HG03520 (cell line): Measurements from ENCODE around the gene LTC4S.
"Not testable (repeated sequence)": the region's sequence is repeated elsewhere in the genome, so short reads cannot be mapped to it uniquely, and the experiment has no call there.

ENCODE experiments used
- ATAC-seq: cut with Tn5 transposase; IDR thresholded peaks from one replicate; pipeline ENCODE4 v1.9.1; 2021; ENCODE audit warnings: mild to moderate bottlenecking, moderate library complexity; ENCODE audit not compliant: unreplicated experiment

Gene LTC4S, protein sequence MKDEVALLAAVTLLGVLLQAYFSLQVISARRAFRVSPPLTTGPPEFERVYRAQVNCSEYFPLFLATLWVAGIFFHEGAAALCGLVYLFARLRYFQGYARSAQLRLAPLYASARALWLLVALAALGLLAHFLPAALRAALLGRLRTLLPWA

DNA sequence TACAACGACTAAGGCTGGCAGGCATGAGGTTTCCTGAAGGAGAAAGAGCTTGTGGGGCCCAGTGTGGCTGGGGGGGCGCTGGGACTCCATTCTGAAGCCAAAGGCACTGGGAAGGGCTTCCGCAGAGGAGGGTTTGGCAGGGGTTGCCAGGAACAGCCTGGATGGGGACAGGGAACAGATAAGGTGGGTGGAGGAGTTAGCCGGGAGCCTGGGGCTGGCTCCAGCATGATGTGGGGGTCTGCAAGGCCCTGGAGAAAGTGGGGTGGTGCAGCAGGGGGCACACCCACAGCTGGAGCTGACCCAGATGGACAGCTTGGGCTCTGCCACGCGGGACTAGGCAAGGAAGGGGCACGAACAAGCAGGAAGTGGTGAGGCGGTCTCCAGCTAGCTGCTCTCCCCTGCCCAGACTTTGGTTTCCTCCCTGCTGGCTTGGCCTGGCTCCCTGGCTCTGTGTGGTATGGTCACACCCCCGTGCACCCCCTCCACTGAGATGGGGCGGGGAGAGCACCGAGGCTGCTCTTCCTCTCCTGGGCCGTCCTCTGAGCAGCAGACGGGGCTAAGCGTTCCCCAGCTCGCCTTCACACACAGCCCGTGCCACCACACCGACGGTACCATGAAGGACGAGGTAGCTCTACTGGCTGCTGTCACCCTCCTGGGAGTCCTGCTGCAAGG lies at the start of gene LTC4S:
TSS of gene LTC4S (plus strand) at position 519 of the 672 bp plus-strand sequence. CDS start at position 614, 95 bp downstream.
- no peak for ATAC-seq

DNA sequence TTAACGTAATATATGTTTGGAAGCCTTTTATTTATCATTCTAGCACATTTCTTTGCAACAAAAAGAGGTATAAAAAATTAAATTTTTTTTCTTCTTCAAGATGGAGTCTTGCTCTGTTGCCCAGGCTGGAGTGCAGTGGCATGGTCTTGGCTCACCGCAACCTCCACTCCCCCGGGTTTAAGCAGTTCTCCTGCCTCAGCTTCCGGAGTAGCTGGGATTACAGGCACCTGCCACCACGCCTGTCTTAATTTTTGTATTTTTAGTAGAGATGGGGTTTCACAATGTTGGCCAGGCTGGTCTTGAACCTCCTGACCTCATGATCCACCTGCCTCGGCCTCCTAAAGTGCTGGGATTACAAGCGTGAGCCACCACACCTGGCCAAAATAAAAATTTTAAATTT lies 49.7 kb upstream of the LTC4S start:
- not testable (repeated sequence) for ATAC-seq

DNA sequence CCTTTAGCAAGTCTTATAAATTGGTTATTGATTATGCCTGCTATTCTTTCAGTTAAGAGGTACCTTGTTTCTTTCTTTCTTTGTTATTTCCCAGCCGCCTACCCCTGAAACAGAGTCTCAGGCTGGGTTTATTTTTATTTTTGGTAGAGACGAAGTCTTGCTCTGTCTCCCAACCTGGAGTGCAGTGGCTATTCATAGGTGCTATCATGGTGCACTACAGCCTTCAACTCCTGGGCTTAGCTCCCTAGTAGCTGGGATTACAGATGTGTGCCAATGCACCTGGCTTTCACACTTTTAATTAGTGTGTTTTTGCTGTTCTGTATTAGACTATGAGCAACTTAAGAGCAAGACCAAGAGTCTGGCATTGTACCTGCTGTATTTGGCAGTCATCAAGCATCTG lies 46.9 kb upstream of the LTC4S start:
- ATAC-seq, result no peak

DNA sequence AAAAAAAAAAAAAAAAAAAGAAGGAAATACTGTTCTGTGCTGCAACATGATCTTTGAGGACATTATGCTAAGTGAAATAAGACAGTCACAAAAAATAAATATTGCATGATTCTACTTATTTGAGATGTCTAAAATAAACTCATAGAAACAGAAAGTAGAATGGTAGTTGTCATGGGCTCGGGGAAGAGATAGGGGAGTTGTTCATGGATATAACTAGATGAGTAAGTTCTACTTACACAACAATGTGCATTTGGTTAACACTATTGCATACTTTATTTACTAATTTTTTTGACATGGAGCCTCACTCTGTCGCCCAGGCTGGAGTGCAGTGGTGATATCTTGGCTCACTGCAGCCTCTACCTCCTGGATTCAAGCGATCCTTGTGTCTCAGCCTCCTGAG lies 46.0 kb upstream of the LTC4S start:
- ATAC-seq, result no peak

DNA sequence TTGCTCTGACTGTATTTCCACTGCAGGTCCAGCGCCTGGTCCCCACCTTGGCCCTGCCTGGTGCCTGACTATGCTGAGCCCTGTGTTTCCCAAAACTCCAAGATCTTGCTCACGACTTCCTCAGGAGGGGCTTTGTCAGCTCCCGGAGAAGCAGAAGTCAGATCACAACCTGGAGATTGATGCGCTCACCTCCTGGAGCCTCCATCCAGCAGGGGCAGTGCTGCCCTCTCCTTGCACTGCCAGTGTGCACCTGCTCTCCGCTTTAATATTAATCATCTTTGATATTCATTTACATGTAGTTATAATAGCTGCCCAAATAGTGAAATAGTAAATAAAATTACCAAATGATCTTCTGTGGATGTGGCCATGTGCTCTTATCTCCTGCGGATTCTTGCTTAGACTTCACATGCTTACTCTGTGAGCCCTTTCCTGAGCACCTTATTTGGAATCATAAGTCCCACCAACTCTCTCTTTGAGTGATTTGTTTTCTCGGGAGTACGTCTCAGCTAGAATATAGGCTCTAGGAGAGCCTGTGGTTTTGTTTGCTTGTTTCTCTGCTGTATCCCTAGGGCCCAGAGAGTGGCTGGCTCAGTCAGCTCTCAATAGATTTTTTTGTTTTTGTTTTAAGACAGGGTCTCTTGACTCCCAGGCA lies 43.8 kb upstream of the LTC4S start:
- ATAC-seq, result no peak

DNA sequence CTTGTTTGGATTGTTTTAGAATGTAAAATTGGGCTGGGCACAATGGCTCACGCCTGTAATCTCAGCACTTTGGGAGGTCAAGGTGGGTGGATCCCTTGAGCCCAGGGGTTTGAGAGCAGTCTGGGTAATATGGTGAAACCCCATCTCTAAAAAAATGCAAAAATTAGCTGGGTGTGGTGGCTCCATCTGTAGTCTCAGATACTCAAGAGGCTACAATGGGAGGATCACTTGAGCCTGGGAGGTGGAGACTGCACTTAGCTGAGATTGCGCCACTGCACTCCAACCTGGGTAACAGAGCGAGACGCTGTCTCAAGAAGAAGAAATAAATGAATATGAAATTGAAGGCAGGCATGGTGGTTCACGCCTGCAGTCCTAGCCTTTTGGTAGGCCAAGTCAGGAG lies 39.8 kb upstream of the LTC4S start:
- ATAC-seq, result no peak

DNA sequence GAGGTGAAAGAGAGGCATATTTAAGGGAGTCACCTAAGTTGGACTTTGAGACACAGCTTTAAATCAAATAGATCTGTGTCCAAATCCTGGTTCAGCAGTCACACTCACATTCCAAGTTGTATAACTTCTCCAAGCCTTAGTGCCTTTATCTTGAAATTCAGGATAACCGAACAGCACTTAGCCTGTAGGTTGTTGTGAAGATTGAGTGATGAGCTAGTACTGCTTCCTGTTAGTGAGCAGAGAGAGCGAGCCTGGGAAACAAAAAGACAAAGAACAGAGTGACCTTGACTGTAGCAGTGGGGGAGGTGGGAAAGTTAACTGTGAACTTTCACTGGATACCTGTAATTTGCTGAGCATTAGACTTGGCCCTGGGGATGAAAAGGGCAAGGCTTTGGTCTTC lies 38.8 kb upstream of the LTC4S start:
- no peak for ATAC-seq

DNA sequence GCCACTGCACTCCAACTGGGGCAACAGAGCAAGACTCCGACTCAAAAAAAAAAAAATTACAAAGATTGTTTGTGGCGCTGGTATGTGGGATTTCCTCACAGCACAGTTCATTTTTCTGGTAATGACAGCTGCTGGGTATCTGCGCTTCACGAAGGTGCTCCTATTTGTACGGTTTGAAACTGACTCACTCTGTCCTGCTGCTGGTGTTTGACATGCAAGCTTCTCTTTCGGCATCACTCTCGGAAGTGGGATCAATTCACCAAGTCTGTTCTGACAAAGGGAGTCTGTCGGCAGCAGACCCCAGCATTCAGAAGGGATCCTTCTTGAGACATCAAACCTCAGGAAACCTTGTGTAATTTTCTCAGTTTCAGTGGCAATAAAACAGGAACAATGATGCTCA lies 34.8 kb upstream of the LTC4S start:
- no peak for ATAC-seq

DNA sequence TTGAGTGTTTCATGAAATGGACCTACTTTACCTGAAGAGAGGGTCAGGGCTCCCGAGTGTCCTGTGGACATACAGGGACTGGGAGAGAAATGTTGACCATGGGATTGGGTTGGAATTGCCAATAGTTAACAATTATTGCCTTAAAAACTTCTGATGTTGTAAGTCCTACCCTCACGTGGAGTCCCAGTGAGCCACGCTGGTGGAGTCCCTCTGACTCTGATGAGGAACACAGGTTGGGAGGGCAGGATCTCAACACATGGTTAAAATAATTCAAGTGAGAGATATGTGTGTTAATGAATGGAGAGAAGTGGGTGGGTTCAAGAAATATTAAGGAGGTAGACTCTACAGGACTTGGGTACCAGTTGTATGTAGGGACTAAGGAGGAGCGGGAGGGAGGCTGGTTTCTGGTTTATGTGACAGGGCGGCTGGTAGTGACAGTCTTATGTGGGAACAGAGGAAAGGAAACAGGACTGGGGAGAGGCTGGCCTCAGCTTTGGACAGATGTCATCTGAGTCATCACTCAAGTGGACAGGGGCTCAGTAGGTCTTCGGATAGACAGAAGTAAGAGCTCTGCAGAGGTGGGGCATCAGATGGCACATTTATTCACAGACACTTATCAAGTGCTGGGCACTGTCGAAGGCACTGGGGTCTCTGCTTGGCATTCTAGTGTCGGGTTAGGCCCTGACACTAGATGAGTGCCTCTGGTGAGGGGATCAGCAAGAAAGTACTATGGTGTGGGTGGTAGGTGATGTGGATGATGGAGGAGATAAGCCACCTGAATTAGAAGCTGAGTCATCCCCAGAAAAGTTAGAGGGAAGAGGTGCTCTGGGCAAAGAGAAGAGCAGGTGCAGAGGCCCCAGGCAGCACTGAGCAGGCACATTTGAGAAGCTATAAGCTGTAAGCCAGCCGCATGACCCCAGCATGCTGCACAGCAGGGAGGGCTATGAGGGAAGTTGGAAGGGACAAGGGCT lies 33.9 kb upstream of the LTC4S start:
- ATAC-seq, result peak; percentile 48

DNA sequence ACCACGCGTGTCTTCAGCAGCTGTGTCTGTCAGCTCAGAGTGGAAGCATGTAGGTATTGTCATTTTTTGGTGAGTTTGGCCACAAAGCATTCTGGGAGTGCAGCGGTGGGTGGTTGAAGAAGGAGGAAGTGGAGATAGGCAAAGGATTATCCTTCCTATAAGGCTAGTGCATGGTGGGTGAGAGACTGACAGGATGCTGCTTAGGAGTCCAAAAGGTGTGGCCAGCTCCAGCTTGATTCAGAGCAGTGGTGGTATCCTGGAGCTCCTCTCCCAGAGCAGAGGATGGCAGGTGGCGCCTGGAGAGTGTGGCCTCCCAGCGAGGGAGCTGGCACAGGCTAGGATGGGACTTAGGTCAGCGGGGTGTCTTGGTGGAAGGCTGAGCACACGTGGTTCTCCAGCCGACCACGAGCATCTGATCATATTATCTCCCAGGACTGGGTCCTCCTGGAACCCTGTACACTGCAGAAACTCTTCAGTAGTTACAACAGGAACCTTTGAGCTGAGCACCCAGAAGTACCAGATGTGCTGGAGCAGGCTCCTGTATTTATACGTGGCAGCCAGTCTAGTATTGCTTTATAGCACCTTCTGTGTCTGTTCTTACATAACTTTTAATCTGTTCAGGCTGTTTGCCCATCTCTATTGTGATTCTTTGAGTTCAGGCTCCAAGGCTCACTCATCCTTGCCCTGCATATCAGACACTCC lies 31.6 kb upstream of the LTC4S start:
- ATAC-seq, result no peak

DNA sequence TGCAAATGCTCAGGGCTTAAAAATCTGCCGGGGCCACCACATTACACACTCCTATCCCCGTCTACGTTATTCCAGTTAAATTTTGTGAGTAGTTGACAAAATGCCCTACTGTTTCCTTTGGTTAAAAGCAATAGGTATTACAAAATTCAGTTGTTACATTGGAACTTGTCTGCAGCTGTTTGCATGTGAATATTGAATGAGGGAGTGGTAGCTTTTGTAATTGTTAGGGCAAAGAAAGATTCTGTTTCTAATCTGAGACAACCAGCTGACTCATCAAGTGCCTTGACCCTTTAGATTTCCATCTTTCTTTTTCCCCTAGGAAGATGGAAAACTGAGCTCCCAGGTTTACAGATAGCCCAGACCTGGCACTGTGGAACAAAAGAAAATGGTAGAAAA lies 31.0 kb upstream of the LTC4S start:
- no peak for ATAC-seq

DNA sequence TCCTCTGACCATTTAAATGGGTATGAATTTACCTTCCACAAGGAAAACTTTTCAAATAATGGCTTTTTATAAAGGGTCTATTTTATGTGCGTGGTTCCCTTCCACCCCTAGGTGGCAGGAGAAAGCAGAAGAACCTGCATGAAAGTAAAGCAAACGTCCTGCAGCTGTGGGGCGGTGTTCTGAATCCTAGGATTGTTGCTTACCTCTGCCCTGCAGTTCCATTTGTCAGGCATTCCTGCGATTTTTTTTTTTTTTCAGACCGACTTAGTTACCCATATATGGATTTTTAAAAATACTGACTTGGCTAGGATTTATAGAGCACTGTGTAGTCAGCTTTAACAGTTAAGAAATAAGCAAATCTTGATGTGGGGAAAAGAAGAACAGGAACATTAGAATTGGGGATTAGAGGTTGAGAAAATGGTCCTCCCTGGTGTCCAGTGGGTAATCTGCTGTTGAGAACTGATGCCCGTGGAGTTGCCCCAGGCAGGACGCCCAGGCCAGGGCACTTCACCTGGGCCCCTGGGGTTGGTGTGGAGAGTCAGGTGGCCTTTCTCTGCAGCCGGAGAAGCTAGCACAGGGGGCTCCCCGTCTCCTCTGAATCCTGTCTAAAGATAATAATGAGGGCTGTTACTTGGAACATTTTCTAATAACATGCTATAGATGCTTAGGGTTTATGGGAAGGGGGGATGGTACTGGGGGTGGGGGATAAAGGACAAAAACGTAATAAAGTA lies 30.4 kb upstream of the LTC4S start:
- ATAC-seq, result peak; percentile 53

DNA sequence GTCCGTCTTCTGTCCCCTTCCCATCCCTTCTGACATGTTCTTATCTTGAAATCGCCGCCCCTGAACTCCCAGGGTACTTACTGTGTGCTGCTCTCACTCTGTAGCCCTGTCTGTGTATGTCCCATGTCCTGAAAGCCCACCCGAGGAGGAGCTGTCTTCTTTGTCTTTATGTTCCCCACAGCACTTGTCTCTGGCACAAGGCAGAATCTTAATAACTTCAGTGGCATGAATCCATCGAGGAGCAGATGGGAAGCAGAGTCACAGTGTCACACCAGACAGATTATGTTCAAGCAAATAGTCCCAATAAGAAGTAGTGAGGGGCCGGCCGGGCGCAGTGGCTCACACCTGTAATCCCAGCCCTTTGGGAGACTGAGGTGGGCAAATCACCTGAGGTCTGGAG lies 29.7 kb upstream of the LTC4S start:
- no peak for ATAC-seq

DNA sequence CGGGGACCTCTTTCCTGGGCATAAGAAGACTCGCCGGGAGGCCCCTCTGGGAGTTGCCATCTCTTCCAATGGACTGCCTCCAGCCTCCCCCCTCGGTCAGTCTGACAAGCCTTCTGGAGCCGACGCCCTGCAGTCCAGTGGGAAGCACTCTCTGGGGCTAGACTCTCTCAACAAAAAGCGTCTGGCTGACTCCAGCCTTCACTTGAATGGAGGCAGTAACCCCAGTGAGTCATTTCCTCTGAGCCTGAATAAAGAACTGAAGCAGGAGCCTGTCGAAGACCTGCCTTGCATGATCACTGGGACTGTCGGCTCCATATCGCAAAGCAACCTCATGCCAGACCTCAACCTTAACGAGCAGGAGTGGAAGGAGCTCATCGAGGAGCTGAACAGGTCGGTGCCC lies 28.4 kb upstream of the LTC4S start:
- ATAC-seq, result no peak

DNA sequence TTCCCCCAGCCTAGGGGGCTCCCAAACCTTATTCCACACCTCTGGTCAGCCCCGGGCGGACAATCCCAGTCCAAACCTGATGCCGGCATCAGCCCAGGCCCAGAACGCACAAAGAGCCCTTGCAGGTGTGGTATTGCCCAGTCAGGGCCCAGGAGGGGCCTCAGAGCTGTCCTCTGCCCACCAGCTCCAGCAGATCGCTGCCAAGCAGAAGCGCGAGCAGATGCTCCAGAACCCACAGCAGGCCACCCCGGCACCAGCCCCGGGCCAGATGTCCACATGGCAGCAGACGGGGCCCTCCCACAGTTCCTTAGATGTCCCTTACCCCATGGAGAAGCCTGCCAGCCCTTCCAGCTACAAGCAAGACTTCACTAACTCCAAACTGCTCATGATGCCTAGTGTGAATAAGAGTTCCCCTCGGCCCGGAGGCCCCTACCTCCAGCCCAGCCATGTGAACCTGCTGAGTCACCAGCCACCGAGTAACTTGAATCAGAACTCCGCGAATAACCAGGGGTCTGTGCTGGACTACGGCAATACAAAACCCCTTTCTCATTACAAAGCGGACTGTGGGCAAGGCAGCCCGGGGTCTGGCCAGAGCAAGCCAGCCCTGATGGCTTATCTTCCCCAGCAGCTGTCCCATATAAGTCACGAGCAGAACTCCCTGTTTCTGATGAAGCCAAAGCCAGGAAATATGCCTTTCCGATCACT lies 27.6 kb upstream of the LTC4S start:
- no peak for ATAC-seq

DNA sequence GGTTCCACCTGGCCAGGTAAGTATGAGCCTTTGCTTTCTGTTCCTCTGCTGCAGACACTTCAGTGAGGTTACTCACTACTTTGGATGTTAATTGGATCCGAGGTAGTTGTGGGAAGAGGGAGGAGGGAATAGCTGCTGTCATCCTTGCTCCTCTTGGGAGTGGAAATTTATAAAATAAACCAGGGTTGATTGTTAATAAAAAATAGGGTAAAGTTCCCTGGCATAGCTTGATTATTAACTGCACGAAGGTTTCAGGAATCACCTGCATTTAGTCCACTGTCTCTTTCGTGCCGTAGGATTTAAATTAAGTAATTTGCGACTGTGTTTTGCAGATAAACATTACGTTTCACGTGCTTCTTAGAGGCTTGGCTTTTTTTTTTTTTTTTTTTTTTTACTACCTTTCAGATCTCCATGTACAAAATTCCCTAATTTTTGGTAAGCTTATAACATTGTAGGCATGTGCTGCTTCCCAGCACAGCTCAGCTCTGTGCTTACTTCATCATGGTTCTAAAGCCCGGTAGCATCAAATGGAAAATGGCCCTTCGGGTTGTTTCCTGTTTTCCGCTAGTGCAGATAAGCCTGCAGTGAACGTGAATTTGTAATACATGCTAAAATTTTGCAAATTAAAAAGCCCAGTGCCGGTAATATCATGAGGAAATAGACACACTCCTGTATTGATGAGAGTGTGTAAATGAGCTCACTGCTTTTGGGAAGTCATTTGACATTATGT lies 26.9 kb upstream of the LTC4S start:
- ATAC-seq, result no peak

DNA sequence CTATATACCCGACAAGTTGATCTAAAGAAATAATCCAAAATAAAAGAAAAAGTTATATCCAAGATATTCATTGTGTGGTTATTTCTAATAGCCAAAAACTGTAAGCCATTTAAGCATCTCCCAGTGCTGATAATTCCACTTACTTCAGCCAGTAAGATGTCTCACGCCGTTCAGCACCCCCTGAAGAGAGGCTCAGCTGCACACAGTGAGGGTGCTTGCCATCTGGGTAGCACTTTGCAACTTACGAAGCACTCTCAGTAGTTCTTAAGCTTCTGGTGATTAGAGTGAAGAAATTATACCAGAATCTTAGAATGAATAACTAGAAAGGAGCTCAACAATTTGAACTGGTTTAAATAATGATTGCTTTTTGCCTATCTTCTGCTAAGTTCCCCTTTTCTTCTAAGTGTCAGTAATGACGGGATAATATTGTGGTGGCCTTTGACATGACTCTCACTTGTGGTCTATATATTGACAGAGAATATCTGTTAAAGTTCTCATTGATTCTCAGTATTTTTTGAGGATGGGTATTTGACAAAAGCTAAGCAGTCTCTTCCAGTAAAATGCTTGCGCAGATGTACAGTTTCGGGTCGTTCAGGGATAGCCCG lies 26.2 kb upstream of the LTC4S start:
- no peak for ATAC-seq

DNA sequence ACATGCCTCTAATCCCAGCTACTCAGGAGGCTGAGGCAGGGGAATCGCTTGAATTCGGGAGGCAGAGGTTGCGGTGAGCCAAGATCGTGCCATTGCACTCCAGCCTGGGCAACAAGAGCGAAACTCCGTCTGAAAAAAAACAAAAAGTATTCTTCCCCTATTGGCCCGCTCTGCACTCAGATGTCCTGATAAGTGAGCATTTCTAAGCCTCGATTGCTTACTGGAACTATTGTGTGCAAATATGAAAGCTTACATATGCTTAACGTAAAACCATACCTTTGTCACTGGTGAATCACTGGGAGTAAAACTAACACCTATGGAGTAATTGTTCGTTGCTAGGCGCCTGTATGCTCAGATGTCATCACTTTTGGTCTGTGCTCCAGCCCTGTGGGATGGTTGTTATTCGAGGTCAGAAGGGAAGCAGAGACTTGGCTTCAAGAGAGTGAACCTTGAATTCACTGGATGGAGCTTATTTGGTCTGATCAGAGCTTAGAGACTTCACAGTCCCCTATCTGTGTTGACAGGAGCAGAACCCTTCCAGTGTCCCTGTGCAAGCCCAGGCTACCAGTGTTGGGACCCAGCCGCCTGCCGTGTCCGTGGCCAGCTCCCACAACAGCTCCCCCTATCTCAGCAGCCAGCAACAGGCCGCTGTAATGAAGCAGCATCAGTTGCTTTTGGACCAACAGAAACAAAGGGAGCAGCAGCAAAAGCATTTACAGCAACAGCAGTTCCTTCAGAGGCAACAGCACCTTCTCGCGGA lies 25.3 kb upstream of the LTC4S start:
- no peak for ATAC-seq
